Brain pericyte (primary cell): ENCODE data around the gene CTSO.
"Not testable (repeated sequence)": the region's sequence is repeated elsewhere in the genome, so short reads cannot be mapped to it uniquely, and the experiment has no call there.

Experiments used
- DNase-seq: peaks from one replicate; pipeline ENCODE4 v3.0.0-alpha.2; 2012; ENCODE audit warnings: low read depth, low spot score

Gene CTSO

DNA sequence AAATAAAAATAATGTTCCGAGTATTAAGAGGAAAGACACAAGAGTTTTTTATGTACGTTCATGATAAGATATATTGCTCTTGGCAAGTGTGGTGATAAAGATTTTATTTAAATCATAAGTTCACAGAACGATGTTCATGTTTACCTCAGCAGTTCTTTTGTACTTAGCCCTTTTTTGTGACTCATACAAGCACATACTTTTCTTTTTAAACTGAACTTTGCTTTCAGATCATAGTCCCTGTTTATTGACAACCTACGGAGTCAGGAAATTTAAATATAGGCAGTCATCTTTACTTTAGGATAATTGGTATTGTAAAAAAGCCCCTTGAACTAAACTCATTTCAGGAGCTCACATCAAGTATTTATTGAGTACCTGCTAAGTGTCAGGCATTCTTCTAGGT, 1.3 kb upstream of the CTSO start:
- DNase-seq, result no peak

DNA sequence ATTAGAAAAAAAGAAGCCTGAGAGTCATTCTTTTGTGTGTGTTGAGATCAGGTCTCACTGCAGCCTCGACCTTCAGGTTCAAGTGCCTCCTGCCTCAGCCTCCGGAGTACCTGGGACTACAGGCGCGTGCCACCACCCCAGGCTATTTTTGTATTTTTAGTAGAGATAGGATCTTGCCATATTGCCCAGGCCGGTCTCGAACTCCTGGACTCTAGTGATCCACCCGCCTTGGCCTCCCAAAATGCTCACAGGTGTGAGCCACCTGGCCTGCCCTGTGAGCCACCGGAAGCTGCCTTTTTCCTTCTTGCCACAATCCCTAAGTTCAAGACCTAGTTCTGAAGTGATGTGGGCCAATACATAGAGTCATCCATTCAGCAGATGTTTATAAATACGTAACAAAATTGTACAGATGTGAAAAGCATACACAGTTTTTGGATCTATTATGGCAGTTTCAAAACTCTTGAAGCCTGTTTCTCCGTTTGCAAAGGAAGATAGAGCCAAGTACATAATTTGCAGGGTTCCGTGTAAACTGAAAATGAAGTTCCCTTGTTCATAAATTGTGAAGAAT, 536 bp upstream of the CTSO start:
- no peak for DNase-seq

DNA sequence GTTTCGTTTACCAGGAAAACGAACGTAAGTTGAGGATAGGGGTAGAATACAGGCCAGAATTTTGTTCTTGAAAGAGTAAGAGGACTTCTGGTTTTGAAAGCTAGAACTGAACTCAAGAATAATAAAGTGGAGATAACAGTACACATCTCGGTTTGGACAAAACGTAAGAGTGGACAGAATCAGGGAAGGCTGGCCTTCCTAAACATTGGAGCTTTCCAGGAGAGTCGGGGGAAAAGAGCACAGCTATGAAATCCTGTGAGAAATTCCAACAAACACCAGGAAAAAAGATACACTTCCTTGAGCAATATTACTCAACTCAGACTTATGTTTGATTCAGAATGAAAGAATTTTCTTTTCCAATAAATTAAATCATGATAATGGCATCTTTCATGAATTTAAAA, 1.2 kb downstream of the CTSO start:
- no peak for DNase-seq

DNA sequence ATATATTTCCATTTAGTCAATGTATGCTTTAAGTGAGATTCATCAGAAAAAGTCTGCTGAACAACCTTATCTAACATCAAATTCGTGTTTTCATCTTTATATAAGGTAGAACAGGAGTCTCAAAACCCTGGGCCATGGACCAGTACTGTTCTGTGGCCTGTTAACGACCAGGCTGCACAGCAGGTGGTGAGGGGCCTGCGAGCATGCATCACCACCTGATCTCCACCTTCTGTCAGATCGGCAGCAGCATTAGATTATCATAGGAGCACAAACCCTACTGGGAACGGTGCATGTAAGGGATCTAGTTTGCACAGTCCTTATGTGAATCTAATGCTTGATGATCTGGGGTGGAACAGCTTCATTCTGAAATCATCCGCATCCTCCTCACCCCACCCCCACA, 3.2 kb downstream of the CTSO start:
- DNase-seq, result no peak

DNA sequence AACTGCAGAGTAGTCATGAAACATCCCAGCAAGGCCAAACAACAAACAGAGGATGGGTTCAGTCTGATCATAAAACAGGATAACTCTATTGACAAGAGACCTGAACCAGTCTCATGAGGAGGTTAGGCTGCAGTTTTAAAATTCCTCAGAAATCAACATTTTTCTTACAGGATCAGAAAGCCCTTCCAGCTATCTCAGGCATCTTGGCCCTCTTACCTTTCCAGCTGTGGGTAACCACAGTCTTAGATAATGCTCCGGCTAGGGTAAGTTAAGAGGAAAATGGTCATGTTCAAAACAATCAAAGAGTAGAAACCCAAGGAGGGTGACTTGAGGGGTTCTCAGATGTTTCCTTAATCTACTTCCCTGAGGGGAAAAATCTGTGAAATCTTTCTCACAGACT, 5.1 kb downstream of the CTSO start:
- no peak for DNase-seq

DNA sequence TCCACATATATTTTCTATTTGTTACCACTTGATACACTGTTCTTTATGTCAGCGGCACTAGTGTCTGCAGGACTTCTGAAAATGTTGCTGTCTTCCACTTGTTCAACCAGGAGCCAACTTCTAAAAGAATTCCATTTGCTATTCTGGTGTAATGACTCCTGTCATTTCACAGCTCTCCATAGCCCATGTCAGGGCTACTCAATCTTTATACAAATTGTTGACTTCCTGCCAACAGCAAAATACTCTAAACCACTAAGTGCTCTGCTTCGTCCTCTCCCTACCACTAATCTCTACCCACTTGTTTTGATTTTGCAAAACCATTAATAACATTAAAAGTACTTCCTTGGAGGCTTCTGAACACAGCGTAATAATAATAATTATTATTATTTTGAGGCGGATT, 7.2 kb downstream of the CTSO start:
- DNase-seq, result no peak

DNA sequence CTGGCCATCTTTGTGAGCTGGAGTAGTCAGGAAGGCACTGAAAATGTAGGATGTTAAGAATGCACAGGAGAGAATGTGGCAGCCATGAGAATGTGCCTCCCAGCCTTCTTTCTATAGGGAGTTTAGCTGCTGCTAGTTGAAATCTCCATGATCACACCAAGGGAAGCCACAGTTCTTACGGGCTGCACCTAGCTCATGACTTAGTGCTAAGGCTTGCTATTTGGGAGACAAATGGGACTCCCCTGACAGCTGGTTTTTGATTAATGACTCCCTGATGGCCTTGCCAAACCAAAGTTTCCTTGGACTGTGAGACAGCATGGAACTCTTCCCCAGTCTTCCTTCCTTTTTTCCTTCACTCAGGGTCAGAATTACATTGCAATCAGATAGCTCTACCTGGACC, 9.2 kb downstream of the CTSO start:
- no peak for DNase-seq

DNA sequence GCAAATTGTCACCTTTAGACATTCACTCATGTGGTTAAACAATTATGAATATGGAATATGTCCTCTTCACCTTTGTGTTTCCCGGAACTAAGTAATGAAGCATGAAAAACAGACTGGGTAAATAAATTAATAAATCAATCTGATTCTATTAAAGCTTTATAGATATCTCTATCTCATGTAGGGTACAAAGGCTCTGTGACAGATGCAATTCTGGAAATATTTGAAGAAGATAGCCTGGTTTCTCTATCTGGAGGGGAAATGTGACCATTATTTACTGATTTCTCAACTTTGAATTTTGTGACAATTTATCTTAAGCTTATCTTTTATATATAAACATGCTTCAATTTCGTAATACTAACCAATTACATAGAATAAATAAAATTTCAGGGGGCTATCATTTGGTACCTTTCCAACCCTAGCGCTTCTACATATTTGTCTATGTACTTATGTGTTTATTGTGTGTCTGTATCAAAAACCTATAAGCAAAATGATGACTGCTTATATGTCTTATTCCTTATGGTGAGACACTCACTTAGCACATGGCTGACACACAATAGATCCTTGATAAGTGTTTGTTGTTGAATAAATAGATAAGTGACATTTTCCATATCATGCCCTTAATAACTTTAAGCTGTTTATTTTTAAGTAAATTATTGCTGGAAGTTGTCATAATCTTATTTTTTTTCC, 9.9 kb downstream of the CTSO start:
- DNase-seq, result no peak

DNA sequence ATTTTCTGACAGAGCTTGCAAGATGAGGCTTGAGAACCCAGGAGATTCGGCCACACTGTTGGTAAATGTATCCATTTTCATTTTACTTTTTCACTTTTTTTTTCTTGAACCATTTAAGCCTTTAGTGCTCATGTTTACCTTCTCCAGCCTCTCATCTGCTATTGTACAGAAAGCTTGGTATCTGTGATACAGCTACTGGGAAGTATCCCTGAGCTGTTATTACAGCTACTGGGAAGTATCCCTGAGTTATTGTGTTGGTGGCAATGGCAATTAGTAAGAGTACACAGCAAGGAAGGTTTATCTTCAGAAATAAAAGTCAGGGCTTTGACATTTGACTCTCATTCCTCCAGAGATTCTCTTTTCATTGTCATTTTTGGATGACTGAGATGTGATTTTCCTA, 11.8 kb downstream of the CTSO start:
- no peak for DNase-seq

DNA sequence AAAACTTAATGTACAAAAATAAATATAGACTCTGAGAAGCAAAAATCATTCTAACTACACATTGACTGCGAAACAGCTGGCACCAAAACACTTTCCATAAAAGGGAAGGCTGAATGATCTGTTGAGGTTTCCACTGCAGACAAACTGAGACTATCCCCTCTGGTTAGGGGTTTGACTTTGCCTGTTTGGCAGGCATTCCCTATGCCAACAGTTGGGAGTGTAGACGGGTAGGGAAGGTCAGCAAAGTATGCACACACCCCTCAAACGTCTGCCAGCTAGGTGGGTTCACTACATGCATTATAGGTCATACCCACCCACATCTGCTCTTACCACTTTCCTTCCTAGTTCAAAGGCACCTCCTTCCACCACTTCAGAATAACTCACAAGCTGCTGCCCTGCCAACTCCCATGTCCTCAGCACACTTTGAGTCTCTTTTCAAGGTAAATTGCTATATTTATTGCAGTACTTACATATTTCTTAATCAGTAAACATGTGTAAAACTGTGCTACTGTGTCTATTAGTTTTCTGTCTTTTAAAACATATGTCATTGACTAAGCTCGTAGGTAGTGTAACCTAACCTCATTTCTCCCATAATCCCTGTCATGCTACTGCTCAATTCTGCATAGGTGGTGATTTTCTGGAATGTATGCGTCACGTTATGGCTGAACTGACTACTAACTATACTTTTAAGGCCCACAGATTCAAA, 12.4 kb downstream of the CTSO start:
- no peak for DNase-seq

DNA sequence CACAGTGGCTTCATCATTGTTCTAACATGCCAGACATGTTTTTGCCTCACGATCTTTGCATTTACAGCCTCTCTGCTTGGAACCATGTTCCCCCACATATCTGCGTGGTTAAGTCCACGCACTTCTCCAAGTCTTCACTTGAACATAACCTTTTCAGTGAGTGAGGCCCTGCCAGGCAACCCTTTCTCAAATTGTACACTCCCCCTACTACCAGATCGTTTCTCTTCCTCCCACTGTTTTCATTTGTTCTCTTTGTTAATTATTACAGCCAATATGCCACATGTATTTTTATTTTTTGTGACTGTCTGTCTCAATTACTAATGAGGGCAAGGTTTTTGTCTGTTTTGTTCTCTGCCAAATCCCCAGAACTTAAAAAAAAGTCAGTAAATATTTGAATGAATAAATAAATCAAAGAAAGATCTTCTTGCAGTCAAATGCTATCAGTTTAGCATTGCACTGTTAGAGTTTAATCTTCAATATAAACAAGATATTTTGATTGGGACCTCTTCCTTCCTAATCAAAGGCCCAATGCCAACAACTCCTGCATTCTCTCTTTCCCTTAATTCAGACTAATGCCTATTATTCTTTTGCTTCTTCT, 18.2 kb downstream of the CTSO start:
- DNase-seq, result no peak

DNA sequence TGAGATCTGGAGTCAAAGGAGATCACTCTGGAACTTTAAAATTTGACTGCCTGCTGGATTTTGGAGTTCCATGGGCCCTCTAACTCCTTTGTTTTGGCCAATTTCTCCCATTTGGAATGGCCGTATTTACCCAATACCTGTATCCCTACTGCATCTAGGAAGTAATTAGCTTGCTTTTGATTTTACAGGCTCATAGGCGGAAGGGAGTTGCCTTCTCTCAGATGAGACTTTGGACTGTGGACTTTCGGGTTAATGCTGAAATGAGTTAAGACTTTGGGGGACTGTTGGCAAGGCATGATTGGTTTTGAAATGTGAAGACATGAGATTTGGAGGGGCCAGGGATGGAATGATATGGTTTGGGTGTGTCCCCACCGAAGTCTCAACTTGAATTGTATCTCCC, 19.0 kb downstream of the CTSO start:
- DNase-seq, result not testable (repeated sequence)

DNA sequence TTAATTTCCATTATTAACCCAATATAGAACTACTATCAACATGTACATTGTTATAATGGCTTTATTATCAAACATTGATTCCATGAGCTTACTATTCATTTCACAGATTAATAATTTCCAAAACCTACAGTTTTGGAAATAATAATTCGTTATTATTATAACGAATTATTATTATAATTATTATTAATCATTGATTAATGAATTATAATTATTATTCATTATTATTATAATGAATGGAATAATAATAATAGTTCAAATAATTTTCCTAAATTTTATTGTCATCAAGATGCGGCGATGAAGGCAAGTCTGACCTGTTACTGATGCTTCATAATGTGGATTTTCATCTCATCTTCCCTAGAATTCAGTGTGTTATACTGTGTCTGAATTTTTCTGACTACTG, 22.0 kb downstream of the CTSO start:
- DNase-seq, result no peak

DNA sequence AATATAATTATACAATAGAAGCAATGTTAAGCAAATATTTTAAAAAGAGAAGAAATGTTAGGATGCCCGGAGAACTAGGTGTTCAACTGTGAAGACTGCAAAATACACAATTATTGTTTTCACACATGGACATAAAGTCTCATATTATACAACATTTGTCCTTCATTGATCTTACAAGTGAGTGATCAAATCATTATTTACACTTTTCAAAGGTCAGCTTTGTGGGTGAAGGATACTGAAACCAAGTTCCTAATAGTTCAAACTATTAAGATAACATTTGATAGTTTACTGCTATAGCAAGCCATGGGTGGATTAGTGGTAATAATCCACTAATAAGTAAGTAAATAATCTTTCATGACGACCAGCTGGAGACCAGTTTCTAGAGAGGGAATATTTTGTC, 23.3 kb downstream of the CTSO start:
- no peak for DNase-seq

DNA sequence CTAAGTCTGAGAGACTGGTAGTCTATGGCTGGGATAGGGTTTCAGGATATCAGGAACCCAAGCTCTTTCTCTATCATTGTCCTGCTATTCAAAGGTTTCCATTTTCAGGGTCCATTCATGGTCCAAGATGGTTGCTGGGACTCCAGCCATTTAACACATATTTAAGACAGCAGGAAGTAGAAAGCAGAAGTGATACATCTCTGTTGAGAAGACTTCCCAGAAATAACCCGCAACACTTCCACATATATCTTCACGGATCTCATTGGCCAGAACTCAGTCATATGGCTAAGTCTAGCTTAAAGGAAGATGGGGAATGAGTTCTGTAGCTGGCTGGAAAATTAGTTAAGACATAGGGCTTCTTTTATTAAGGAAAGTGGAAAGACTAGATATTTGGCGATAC, 23.8 kb downstream of the CTSO start:
- no peak for DNase-seq

DNA sequence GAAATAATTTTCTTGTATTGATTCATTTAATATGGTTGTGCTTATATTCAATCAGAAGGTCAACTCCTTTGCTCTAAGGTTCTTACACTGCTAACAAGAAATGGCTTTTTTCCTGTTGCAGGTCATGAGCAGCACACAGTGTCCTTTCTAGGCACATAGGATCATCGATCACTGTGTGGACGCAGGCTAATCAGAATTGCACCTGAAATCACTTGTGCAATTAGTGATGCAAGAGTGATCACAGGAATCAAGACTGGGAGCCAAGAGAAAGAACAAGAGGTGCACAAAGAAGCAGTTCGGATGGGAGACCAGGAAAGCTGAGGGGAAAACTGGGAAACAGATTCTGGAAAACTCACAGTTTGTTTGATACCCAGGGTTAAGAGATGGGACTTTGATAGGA, 29.0 kb downstream of the CTSO start:
- DNase-seq, result no peak

DNA sequence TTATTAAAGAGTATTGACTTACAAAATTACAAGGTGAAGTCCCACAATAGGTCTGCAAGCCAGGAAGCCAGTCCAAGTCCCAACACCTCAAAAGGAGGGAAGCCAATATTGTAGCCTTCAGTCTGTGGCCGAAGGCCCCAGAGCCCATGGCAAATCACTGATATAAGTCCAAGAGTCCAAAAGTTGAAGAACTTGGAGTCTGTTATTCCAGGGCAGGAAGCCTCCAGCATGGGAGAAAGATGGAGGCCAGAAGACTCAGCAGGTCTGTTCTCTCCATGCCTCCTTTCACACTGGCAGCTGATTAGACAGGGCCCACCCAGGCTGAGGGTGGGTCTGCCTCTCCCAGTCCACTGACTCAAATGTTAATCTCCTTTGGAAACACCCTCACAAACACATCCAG, 32.1 kb downstream of the CTSO start:
- DNase-seq, result no peak

DNA sequence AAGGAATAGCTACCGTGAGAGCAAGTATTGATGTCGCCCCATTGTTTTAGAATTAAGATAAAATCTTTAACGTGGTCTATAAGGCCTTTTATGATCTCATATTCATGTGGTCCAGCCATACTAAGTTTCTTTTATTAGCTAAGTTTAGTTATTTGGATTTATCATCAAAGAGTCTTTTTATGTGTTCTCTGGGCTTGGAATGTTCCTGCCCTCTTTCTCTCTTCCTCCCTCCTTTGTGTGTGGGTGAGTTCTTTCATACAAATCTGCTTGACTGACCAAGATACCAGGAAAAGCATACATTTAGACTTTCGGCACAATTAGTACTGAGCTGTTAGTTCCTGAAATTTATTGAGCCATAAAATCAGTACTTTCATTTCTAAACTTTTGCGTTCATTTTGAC, 38.9 kb downstream of the CTSO start:
- no peak for DNase-seq

DNA sequence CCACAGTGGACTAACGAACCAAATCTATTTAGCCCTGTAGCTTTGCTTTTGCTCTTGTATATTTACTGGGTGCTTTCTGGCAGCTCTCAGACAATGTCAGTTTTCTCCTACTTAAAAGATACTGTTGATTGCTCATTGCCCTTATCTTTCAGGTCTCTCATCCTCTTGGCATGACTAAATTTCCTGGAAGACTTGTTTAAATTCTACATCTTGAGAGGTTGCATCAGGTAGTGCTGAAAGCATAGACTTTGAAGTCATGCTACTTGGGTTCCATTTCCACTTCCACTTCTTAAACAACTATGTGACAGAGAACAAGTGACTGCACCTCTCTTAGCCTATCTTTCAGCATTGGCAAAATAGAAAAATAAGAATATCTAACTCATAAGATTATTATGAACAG, 41.8 kb downstream of the CTSO start:
- DNase-seq, result no peak

DNA sequence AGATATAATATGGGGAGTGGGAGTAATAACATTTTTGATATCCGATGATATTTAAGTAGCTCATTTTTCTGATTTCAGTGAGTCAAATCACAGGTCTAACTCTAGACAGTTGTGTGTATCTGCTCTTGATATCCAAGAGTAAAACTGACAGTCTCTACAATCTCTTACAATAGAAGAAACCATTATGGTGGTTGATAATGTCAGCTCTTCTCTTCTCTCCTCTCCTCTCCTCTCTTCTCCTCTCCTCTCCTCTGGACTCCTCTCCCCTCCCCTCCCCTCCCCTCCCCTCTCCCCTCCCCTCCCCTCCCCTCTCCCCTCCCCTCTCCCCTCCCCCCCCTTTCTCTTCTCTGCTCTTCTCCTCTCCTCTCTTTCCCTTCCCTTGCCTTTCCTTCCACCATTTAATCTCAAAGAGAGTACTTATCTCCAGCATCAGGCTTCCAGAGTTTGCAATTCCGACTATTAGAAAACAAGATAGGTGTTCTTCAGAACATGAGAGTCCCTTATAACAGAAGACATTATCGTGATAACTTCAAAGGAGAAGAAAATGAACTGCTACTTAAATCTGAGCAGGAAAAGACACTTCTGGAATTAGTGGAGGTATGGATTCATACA, 43.9 kb downstream of the CTSO start:
- no peak for DNase-seq

DNA sequence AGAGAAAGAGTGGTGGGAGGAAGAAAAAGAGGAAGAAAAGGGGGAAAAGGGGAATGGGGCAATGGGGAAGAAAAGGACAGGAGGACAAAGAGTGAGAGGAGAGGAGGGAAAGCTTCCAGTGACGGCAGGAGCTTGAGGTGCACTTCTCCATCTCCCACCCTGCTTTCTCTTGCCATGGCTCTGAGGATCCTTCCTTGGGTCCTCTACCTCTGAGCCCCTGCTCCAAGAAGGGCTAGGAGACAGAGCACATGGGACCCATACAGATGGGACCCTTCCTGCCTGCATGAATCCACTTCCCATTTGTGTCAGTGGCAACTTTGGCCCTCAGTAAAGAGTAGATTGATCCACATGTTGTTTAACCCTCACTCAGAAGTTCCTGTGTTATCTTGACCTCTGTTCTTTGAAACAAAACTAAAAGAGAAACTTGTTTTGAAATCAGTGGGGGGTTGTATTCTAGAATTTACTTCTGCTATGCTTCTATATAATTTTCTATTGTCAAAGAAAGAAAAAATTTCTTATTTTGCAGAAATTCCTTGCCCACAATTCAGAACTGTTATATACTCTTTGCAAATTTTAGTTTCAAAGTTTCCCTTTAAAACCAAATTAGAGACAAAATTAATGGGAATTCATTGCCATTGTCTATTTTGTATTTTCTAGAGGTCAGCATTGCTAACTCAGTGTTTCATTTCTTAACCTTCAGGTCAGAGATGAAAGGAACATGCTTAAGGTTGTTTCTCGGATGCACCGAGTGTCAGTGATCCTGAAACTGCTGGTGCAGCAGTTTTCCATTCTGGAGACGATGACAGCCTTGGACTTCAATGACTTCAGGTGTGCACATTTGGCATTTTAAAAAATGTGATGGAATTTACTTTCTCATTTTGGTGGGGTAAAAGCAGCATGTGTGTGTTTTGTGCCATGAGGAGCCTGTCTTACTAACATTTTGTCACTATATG, 45.2 kb downstream of the CTSO start:
- DNase-seq, result no peak
